GM10248 (cell line): Measurements from ENCODE around the gene EFNB2.

ENCODE experiments used
- CTCF ChIA-PET: fragments of 300-600 bp; sonication (Branson Sonifier 250); formaldehyde crosslinking; extraction: SDS; loops from one replicate; lab custom pipeline; 2021; ENCODE audit warnings: antibody characterized with exemption; lab: Yijun Ruan, JAX
- POLR2A ChIA-PET: fragments of 350-650 bp; sonication (Branson Sonifier 250); formaldehyde crosslinking; extraction: SDS; loops from one replicate; lab custom pipeline; 2020; ENCODE audit warnings: antibody characterized with exemption; lab: Yijun Ruan, JAX
- DNase-seq: peaks from one replicate; pipeline ENCODE4 v3.0.0; 2012; ENCODE audit errors: extremely low spot score
- TF ChIP-seq, protein P1 (sequence below): IDR thresholded peaks from 2 replicates; pipeline ENCODE4 v1.5.1; 2012; ENCODE audit warnings: mild to moderate bottlenecking, low read depth; ENCODE audit errors: extremely low read depth, missing control alignments, control extremely low read depth

The EFNB2 gene

DNA sequence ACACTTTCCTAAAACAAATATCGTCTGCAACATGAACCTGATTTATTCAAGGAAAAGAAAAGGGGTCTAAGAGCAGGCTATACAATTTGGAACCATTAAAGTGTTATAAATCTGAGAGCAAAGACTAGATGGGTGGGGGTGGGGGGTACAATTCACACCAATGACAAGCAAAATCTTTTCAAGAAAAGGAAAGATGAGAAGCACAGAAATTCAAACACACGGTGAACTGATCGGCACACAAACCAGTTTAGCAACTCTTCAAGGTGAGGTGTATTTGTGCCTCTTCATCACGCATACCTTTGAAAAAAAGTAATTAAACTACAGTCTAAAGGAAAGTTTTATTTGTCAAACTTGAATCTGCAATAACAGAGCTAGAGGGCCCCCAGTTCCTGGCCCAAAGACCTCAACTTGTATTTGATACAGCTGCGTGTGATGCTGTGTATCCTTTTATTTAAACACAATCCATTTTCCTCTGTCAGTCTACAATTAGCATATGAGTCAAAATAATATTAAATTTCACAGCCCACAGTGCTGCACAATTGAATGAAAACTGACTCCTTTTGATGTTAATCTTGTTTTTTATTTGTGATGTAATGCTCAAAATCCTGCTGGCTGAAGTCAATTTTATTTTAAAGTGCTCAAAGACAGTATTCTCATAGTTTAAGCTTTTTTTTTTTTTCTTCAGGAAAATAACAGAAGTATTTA lies 14.2 kb downstream of the EFNB2 start:
- POLR2A ChIA-PET, result no interaction called here
- TF ChIP-seq, protein P1, sequence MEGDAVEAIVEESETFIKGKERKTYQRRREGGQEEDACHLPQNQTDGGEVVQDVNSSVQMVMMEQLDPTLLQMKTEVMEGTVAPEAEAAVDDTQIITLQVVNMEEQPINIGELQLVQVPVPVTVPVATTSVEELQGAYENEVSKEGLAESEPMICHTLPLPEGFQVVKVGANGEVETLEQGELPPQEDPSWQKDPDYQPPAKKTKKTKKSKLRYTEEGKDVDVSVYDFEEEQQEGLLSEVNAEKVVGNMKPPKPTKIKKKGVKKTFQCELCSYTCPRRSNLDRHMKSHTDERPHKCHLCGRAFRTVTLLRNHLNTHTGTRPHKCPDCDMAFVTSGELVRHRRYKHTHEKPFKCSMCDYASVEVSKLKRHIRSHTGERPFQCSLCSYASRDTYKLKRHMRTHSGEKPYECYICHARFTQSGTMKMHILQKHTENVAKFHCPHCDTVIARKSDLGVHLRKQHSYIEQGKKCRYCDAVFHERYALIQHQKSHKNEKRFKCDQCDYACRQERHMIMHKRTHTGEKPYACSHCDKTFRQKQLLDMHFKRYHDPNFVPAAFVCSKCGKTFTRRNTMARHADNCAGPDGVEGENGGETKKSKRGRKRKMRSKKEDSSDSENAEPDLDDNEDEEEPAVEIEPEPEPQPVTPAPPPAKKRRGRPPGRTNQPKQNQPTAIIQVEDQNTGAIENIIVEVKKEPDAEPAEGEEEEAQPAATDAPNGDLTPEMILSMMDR, result no peak
- DNase-seq, result no peak
- CTCF ChIA-PET, result interaction anchor here (1.0 to 2.3 kb wide), 2 partner anchors 9 to 14 kb away, joined by 4 to 10 read pairs; partner anchors contain the start of gene EFNB2

GRCh38 chr13:106520251-106521054 lies 15.0 kb downstream of the EFNB2 start:
- POLR2A ChIA-PET, result no interaction called here
- no peak for DNase-seq
- CTCF ChIA-PET, result interaction anchor here (2.0 to 2.3 kb wide), 2 partner anchors 9 to 15 kb away, joined by 5 to 10 read pairs; partner anchors contain the start of gene EFNB2

GRCh38 chr13:106518512-106518911 lies 16.9 kb downstream of the EFNB2 start:
- POLR2A ChIA-PET, result no interaction called here
- no peak for DNase-seq
- CTCF ChIA-PET, result interaction anchor here (2.0 kb wide), 1 partner anchor 11 kb away, joined by 5 read pairs; no protein-coding TSS in a partner anchor
- TF ChIP-seq, protein P1, result no peak

More at GRCh38 chr13:106520251-106521054, 15.0 kb downstream of the EFNB2 start:
- TF ChIP-seq, protein P1, result no peak

DNA sequence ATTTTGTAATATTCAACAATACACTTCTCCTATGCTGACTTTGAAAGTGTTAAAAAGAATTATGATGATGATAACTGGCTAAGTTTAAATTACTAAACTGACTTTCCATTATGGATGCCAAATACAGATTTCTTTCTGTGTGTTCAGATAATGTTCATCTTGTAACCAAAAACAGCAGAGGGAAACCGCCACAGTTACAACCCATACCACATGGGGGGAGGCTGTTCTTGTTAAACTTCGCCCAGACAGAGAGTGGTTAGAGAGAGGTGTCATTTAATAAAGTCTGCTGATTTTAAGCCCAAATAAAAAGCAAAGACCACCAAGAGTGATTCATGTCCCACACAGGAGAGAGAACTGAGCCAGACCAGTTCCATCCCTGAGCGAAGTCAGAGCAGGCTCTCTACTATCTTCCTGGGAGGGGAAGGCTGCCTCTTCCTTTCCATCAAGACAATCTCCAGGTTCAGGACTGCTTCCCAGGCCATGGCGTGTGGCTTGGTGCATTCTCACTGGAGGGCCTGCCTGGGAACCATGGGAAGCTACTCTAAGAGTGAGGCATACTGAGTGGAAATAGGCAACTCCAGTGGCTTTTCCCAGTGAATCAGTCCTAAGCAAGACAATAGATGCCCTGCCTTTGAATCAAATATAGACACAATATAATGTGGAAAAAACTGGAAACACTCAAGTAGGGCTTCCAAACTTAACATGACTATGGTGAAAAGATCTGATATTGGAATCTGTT lies 18.2 kb downstream of the EFNB2 start:
- POLR2A ChIA-PET, result no interaction called here
- TF ChIP-seq, protein P1, result no peak
- CTCF ChIA-PET, result no interaction called here

GRCh38 chr13:106515635-106516254 lies 19.7 kb downstream of the EFNB2 start:
- TF ChIP-seq, protein P1, result no peak
- ChIA-PET CTCF (interaction anchor here (1.0 to 1.8 kb wide), 6 partner anchors 9 to 424 kb away, joined by 3 to 6 read pairs (median 4); partner anchors contain the start of gene EFNB2), POLR2A (no interaction called here)
- no peak for DNase-seq

More for the DNA sequence above, 18.2 kb downstream of the EFNB2 start:
- no peak for DNase-seq
